ENCODE measurements around the gene RIOX2.

- no peak for TF ChIP-seq CTCF (IDR thresholded peaks at IDR 0.05)
- TF ChIP-seq POLR2A (IDR thresholded peaks at IDR 0.05), result no peak
Observed at GRCh38 chr3:97952872-97953271, 19.4 kb downstream of the RIOX2 start.
